MG63 (cell line): ENCODE measurements around the gene EPB41. TPM values are rescaled to one million over a fixed set of nuclear protein-coding genes. Genes with fewer than 3 reads are reported as not detected.

Experiments
- DNase-seq: peaks from one replicate; pipeline ENCODE4 v3.0.0-alpha.2; 2020
- H3K27me3 ChIP-seq: fragments of 250-450 bp; sonication (Bioruptor Pico); 2 replicates; pipeline ENCODE4 v1.5.1; 2020; ENCODE audit warnings: mild to moderate bottlenecking, moderate library complexity
- H3K36me3 ChIP-seq: fragments of 250-450 bp; sonication (Bioruptor Pico); 2 replicates; pipeline ENCODE4 v1.5.1; 2020; ENCODE audit warnings: mild to moderate bottlenecking, moderate library complexity
- H3K4me3 ChIP-seq: fragments of 250-450 bp; sonication (Bioruptor Pico); 2 replicates; pipeline ENCODE4 v1.5.1; 2020; ENCODE audit warnings: mild to moderate bottlenecking, moderate library complexity
- H3K9me3 ChIP-seq: fragments of 250-450 bp; sonication (Bioruptor Pico); 2 replicates; pipeline ENCODE4 v1.5.1; 2020; ENCODE audit warnings: mild to moderate bottlenecking, moderate library complexity
- total RNA-seq: library from RNA; depleted of rRNA; stranded (reverse); fragments of >200 nt; shearing (Covaris generic); gene quantifications from 2 replicates; pipeline ENCODE4 v1.2.3, GENCODE V29; 2014; ENCODE audit warnings: low replicate concordance

Gene EPB41
- total RNA-seq, 1 experiment from 2014 or later = 4.6 TPM

GRCh38 chr1:28910379-28911115, 3.8 kb upstream of the EPB41 start:
- Histone ChIP-seq H3K27me3 (no peaks in the 10 kb centered on the region), H3K9me3 (no peaks in the 10 kb centered on the region), H3K4me3 (no peak overlapping the region), H3K36me3 (no peaks in the 10 kb centered on the region)
- no peak for DNase-seq

- H3K9me3 ChIP-seq = no peaks in the 10 kb centered on the region
- DNase-seq = no peak
Observed at GRCh38 chr1:28913786-28914227, 562 bp upstream of the EPB41 start.

GRCh38 chr1:28915031-28915895, 894 bp downstream of the EPB41 start:
- Histone ChIP-seq H3K4me3 (peak overlapping the region; percentile 39), H3K27me3 (no peaks in the 10 kb centered on the region), H3K36me3 (no peaks in the 10 kb centered on the region), H3K9me3 (no peaks in the 10 kb centered on the region)
- DNase-seq = peak; percentile 43

More at GRCh38 chr1:28913786-28914227, 562 bp upstream of the EPB41 start:
- Histone ChIP-seq H3K27me3 (no peaks in the 10 kb centered on the region), H3K4me3 (peak overlapping the region; percentile 39), H3K36me3 (no peaks in the 10 kb centered on the region)

GRCh38 chr1:28917757-28918118, 3.4 kb downstream of the EPB41 start:
- Histone ChIP-seq H3K27me3 (no peaks in the 10 kb centered on the region), H3K36me3 (no peaks in the 10 kb centered on the region), H3K9me3 (no peaks in the 10 kb centered on the region), H3K4me3 (no peak overlapping the region)
- no peak for DNase-seq

- no peaks in the 10 kb centered on the region for H3K9me3 ChIP-seq
- H3K36me3 ChIP-seq = no peaks in the 10 kb centered on the region
- no peaks in the 10 kb centered on the region for H3K27me3 ChIP-seq
- H3K4me3 ChIP-seq = no peak overlapping the region
- no peak for DNase-seq
Observed at GRCh38 chr1:28921286-28921869, 7.0 kb downstream of the EPB41 start.

GRCh38 chr1:28925350-28925891, 11.1 kb downstream of the EPB41 start:
- no peak for DNase-seq
- Histone ChIP-seq H3K4me3 (no peak overlapping the region), H3K36me3 (no peaks in the 10 kb centered on the region), H3K27me3 (no peaks in the 10 kb centered on the region), H3K9me3 (no peaks in the 10 kb centered on the region)

- Histone ChIP-seq H3K27me3 (no peaks in the 10 kb centered on the region), H3K4me3 (no peak overlapping the region), H3K36me3 (no peaks in the 10 kb centered on the region), H3K9me3 (no peaks in the 10 kb centered on the region)
- DNase-seq = no peak
Observed at GRCh38 chr1:28926629-28927265, 12.4 kb downstream of the EPB41 start.

- Histone ChIP-seq H3K36me3 (no peaks in the 10 kb centered on the region), H3K9me3 (no peaks in the 10 kb centered on the region), H3K4me3 (no peak overlapping the region), H3K27me3 (no peaks in the 10 kb centered on the region)
- DNase-seq = no peak
Observed at GRCh38 chr1:28927266-28927647, 12.9 kb downstream of the EPB41 start.

GRCh38 chr1:28927648-28928313, 13.4 kb downstream of the EPB41 start:
- DNase-seq = no peak
- H3K4me3 ChIP-seq = no peak overlapping the region

GRCh38 chr1:28928314-28928941, 14.1 kb downstream of the EPB41 start:
- H3K9me3 ChIP-seq = no peaks in the 10 kb centered on the region
- DNase-seq = no peak
- no peak overlapping the region for H3K4me3 ChIP-seq
- no peaks in the 10 kb centered on the region for H3K27me3 ChIP-seq
- H3K36me3 ChIP-seq = no peaks in the 10 kb centered on the region

More at GRCh38 chr1:28927648-28928313, 13.4 kb downstream of the EPB41 start:
- H3K36me3 ChIP-seq = no peaks in the 10 kb centered on the region
- H3K9me3 ChIP-seq = no peaks in the 10 kb centered on the region
- H3K27me3 ChIP-seq = no peaks in the 10 kb centered on the region

GRCh38 chr1:28933277-28933676, 18.9 kb downstream of the EPB41 start:
- no peaks in the 10 kb centered on the region for H3K36me3 ChIP-seq
- H3K9me3 ChIP-seq = no peaks in the 10 kb centered on the region
- no peaks in the 10 kb centered on the region for H3K27me3 ChIP-seq
- H3K4me3 ChIP-seq = no peak overlapping the region
- no peak for DNase-seq

GRCh38 chr1:28933918-28934317, 19.5 kb downstream of the EPB41 start:
- Histone ChIP-seq H3K36me3 (no peaks in the 10 kb centered on the region), H3K9me3 (no peaks in the 10 kb centered on the region), H3K4me3 (no peak overlapping the region), H3K27me3 (no peaks in the 10 kb centered on the region)
- DNase-seq = no peak

GRCh38 chr1:28934676-28935075, 20.3 kb downstream of the EPB41 start:
- no peaks in the 10 kb centered on the region for H3K9me3 ChIP-seq
- H3K27me3 ChIP-seq = no peaks in the 10 kb centered on the region
- peak; percentile 18 for DNase-seq
- no peak overlapping the region for H3K4me3 ChIP-seq
- H3K36me3 ChIP-seq = no peaks in the 10 kb centered on the region

- no peak for DNase-seq
- Histone ChIP-seq H3K27me3 (no peaks in the 10 kb centered on the region), H3K36me3 (no peaks in the 10 kb centered on the region), H3K9me3 (no peaks in the 10 kb centered on the region), H3K4me3 (no peak overlapping the region)
Observed at GRCh38 chr1:28935293-28935692, 20.9 kb downstream of the EPB41 start.

- no peak for DNase-seq
- no peak overlapping the region for H3K4me3 ChIP-seq
- H3K27me3 ChIP-seq = no peaks in the 10 kb centered on the region
- no peaks in the 10 kb centered on the region for H3K9me3 ChIP-seq
- H3K36me3 ChIP-seq = no peaks in the 10 kb centered on the region
Observed at GRCh38 chr1:28936094-28936493, 21.7 kb downstream of the EPB41 start.

- Histone ChIP-seq H3K4me3 (no peak overlapping the region), H3K27me3 (no peaks in the 10 kb centered on the region), H3K9me3 (no peaks in the 10 kb centered on the region), H3K36me3 (no peaks in the 10 kb centered on the region)
- DNase-seq = no peak
Observed at GRCh38 chr1:28936528-28936927, 22.2 kb downstream of the EPB41 start.
